Stimulated activated effector memory CD8-positive, alpha-beta T cell treated with anti-CD3 and anti-CD28 coated beads, Interleukin-12 subunit alpha, Interleukin-12 subunit beta, amount 100 ng/mL, for 72 hours (primary cell): Measurements from ENCODE around the gene MADD.
"Not testable (repeated sequence)": the region's sequence is repeated elsewhere in the genome, so short reads cannot be mapped to it uniquely, and the experiment has no call there.

Experiments
- ATAC-seq: fragments of 150-1000 bp; cut with Tn5 transposase; 2 replicates; pipeline ENCODE4 v1.10.0; 2021
- DNase-seq, 2 donors: peaks; one replicate each; pipeline ENCODE4 v3.0.0; 2021 to 2022; ENCODE audit warnings: low spot score in 2 of 2
- H3K27ac Mint-ChIP-seq: one replicate; pipeline ENCODE4 v1.8.0; 2022; ENCODE audit warnings: mild to moderate bottlenecking, mixed read lengths
- H3K36me3 Mint-ChIP-seq: one replicate; pipeline ENCODE4 v1.8.0; 2022; ENCODE audit warnings: mild to moderate bottlenecking, mixed read lengths
- H3K4me1 Mint-ChIP-seq: one replicate; pipeline ENCODE4 v1.8.0; 2022; ENCODE audit warnings: mixed read lengths
- H3K4me3 Mint-ChIP-seq: one replicate; pipeline ENCODE4 v1.8.0; 2022; ENCODE audit warnings: mild to moderate bottlenecking, mixed read lengths
- H3K9me3 Mint-ChIP-seq: one replicate; pipeline ENCODE4 v1.8.0; 2022; ENCODE audit warnings: mixed read lengths

MADD gene

DNA sequence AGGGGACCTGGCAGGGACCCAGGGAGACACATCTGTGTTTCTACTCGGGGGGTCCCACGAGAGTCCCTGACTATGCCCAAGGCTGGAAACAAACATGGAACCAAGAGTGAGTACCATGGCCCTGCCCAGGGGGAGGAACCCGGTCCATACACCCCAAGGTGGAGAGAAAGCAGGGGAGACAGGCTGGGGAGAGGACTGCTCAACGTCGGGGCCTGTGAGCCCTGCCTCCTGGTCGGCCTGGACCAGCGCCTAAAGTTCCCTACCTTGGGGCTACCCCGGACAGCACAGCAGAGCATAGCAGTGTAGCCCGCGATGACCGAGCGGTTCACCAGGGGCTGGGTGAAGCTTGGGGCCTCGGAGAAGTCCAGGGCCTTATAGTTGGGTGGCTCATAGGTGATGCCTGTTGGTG lies 62.4 kb downstream of the MADD start:
- Mint-ChIP-seq H3K27ac (peak overlapping the region; percentile 77), H3K4me3 (no peak overlapping the region)
- no peak for DNase-seq

DNA sequence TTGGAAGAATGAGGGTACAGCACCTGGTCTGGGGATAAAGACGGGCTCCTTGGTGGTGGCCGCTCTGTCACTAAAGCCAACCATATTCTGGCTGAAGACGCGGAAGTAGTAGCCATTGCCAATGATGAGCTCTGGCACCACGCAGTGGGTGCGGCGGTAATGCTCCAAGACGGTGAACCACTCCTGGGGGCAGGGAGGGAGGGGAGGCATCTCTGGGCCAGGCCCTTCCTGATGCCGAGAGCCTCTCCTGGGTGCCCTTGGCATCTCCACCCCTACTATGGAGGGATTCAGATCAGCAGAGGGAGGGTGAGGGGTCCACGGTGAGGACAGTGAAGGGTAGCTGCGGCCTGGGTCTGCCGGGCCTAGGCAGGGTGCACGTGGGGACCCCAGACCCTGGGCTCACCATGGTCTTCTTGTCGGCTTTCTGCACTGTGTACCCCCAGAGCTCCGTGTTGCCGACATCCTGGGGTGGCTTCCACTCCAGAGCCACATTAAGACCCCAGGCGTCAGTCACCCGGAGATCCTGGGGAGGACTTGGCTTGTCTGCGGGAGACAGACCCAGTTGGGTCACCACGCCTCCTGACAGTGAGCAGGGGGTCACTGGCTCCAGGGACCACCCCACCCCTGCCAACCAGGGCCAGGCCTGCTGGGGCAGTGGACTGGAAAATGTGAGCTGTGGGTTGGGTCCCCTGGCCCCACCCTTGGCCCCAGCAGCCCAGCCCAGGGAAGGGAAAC lies 63.0 kb downstream of the MADD start:
- Mint-ChIP-seq H3K4me3 (no peak overlapping the region), H3K27ac (no peak overlapping the region), H3K36me3 (no peaks in the 10 kb centered on the region), H3K9me3 (no peaks in the 10 kb centered on the region), H3K4me1 (no peaks in the 10 kb centered on the region)
- no peak for ATAC-seq
- DNase-seq = no peak

More for the DNA sequence above, 62.4 kb downstream of the MADD start:
- H3K4me1 Mint-ChIP-seq = no peaks in the 10 kb centered on the region
- H3K36me3 Mint-ChIP-seq = no peaks in the 10 kb centered on the region
- ATAC-seq = peak; percentile 6
- H3K9me3 Mint-ChIP-seq = no peaks in the 10 kb centered on the region

DNA sequence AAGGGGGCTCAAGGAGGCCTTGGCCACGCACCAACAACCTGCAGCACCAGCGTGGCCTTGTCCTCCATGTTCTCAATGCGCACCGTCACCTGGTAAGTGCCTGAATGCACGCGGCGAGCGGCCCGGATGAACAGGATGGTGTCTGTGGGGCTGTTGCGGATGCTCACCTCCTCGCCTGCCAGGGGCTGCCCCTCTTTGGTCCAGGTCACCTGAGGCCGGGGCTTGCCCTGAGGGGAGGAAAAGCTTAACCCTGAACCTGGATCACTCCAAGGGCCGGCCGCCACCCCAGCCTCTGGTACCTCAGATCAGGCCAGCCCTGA lies 63.6 kb downstream of the MADD start:
- Mint-ChIP-seq H3K27ac (no peak overlapping the region), H3K4me1 (no peaks in the 10 kb centered on the region), H3K4me3 (no peak overlapping the region), H3K9me3 (no peaks in the 10 kb centered on the region), H3K36me3 (no peaks in the 10 kb centered on the region)
- DNase-seq = no peak
- no peak for ATAC-seq

DNA sequence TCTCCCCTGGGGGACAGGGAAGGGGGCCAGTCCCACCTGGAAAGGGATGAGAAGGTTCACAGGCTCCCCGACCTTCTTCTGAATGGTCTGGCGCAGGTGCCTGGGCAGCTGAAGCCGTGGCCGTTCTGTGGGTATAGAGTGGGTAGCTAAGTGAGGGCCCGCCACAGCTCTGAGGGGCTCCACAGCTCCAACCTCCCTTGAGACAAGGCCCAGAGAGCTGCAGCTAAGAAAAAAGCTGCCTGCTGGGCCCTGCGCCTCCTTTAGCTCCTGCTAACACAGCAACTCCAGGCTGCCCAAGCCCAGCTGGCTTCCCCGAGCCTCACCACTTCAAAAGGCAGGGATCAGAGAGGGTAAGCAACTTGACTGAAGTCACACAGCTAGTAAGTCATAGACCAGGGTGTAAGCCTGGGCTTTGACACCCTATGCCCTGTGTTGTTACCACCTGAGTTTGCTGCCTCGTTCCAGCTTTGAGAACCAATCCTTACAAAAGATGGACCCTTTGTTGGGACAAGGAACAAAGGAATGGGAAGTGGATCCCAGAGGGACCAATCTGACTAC lies 64.0 kb downstream of the MADD start:
- Mint-ChIP-seq H3K9me3 (no peaks in the 10 kb centered on the region), H3K4me1 (no peaks in the 10 kb centered on the region), H3K27ac (no peak overlapping the region), H3K4me3 (no peak overlapping the region), H3K36me3 (no peaks in the 10 kb centered on the region)
- DNase-seq (no peak), ATAC-seq (no peak)

DNA sequence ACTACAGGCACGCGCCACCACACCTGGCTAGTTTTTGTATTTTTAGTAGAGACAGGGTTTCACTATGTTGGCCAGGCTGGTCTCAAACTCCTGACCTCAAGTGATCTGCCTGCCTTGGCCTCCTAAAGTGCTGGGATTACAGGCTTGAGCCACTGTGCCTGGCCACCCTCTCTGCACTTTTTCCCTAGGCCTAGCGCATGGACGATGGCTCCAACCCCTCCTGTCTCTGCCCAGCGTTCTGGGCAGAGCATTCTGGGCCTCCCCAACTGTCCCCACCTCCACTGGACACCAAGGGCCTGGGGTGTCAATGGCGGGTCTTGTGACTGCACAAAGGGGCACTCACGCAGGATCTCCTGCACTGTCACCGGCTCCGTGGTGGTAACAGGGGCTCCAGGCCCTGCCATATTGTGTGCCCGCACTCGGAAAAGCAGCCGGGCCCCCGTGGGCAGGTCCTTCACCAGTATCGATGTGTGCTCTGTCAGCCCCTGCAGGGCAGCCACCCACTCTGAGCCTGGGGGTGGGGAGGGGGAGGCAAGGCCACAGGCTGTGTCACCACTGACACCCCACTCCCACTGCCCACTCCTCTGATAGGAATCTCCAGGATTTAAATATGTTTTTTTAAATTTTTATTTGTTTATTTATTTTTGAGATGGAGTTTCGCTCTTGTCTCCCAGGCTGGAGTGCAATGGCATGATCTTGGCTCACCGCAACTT lies 64.9 kb downstream of the MADD start:
- not testable (repeated sequence) for DNase-seq, H3K27ac Mint-ChIP-seq, H3K4me1 Mint-ChIP-seq, H3K4me3 Mint-ChIP-seq, H3K9me3 Mint-ChIP-seq, ATAC-seq, H3K36me3 Mint-ChIP-seq

DNA sequence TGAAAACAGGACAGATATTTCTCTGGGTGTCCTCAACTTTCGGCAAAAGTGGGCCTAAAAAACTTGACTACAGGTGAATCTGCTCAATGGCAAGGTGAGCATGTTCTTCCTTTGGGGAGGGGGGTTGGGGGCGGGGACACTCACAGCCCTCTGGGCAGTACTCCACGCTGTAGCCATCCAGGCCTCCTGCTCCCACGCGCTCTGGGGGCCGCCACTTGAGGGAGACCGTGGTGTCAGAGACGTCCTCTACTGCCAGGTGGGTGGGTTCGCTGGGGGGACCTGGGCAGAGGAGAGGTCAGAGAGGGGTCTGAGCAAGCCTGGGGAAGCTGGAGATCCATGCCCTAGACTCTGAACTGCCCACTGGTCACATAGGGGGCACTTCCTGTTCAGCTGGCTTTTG lies 65.8 kb downstream of the MADD start:
- Mint-ChIP-seq H3K9me3 (no peaks in the 10 kb centered on the region), H3K4me3 (no peak overlapping the region), H3K4me1 (no peaks in the 10 kb centered on the region), H3K27ac (no peak overlapping the region), H3K36me3 (no peaks in the 10 kb centered on the region)
- ATAC-seq (no peak), DNase-seq (no peak)

DNA sequence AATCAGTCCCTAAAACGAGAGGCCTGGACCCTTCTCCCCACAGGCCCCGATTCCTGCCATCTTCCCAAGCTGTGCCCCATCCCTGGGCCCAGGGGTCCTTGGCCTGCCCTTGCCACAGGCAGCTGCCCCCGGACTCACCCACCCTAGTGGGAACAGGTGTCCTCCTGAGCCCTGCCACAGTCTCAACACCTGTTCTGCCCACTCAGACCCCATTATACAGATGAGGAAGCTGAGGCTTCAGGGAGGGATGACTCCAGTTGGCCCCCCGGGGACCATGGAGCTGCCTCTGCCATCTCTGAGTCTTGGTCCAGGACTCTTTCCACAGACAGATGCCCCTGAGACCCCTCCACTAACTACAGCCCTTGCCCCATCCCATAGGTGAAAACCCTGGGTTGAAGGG lies 66.7 kb downstream of the MADD start:
- no peak overlapping the region for H3K27ac Mint-ChIP-seq

DNA sequence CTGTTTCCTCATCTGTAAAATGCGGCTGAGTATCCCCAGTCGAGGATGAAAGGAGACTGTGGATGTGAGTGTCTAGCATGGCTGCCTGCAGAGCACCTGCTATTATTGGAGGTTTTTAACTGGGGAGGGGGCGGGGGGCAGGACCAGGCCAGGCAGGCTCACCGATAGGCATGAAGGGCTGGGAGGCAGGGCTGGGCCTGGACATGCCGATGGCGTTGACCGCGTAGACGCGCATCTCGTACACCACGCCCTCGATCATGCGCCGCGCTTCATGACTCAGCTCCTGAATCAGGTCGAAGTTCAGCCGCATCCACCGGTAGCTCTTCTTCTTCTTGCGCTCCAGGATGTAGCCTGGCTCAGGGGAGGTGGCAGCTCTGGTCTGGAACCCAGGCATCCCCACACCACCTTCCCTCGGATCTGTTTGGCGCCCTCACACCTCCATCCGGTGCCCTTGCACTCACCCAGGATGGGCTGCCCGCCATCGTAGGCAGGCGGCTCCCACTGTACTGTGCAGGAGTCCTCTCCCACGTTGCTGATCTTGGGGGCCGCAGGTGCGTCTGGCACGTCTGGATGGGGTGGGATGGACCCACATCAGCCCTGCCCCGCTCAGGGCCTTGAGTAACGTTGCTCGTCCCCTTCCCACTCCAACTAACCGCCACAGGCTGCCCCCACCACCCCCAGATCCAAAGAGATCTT lies 67.4 kb downstream of the MADD start:
- no peak overlapping the region for H3K4me3 Mint-ChIP-seq
- H3K4me1 Mint-ChIP-seq = no peaks in the 10 kb centered on the region
- ATAC-seq (no peak), DNase-seq (no peak)
- H3K27ac Mint-ChIP-seq = no peak overlapping the region
- no peaks in the 10 kb centered on the region for H3K36me3 Mint-ChIP-seq
- H3K9me3 Mint-ChIP-seq = no peaks in the 10 kb centered on the region

More for the DNA sequence above, 66.7 kb downstream of the MADD start:
- no peak for DNase-seq
- H3K36me3 Mint-ChIP-seq = no peaks in the 10 kb centered on the region
- H3K4me1 Mint-ChIP-seq = no peaks in the 10 kb centered on the region
- ATAC-seq = no peak
- H3K9me3 Mint-ChIP-seq = no peaks in the 10 kb centered on the region
- H3K4me3 Mint-ChIP-seq = no peak overlapping the region

DNA sequence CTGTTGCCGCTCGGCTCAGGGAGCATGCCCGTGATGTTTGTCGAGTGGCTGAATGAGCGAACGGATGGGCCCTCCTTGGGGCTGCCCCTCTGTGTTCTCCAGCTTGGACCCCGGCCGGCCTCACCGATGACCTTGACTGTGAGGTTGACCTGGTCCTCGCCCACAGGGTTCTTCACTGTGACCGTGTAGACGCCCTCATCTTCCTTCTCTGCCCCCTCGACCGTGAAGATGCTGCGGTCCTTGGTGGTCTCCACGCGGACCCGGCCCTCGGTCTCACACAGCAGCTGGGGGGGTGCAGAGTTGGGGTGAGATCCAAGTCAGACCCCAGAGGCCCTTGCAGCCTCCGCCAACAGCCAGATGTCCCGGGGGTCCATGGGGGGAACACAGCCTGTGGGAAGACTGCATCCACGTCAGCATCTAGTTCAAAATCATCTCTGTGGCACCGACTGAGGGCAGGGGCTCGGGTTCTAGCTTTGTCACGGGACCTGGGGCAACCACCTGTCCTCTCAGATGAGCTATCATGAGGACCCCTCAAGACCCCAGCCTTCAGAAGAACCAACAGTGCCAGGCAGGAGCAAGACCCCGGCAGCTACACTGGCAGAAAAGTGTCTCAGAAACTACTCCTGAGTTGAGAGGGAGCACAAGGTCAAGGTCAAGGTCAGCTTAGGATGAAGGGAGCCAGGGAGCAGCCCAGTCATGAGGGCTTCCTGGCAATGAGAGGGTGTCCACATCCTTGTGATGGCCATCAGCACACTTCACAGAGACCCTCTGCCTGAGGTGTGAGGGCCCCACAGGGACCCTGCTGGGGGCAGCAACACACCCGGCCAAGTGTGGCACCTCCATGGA lies 68.7 kb downstream of the MADD start:
- DNase-seq (no peak), ATAC-seq (no peak)
- no peaks in the 10 kb centered on the region for H3K36me3 Mint-ChIP-seq

DNA sequence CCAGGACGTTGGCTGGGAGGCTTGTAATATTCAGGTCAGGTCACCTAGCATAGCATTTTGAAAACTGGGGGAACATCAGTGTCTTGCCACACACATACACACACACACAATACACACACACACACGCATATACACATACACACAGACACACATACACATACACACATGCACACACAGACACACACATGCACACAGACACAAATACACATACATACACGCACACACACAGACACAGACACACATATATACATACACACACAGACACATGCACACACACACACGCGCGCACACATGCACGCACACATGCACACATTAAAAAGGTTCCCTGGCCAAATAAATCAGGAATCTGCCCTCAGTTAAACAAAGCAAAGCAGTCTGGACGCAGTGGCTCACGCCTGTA lies 70.1 kb downstream of the MADD start:
- no peak overlapping the region for H3K4me3 Mint-ChIP-seq
- peak overlapping the region; percentile 41 for H3K27ac Mint-ChIP-seq
- no peaks in the 10 kb centered on the region for H3K9me3 Mint-ChIP-seq
- no peaks in the 10 kb centered on the region for H3K4me1 Mint-ChIP-seq
- ATAC-seq (no peak), DNase-seq (no peak)
- H3K36me3 Mint-ChIP-seq = no peaks in the 10 kb centered on the region

More for the DNA sequence above, 68.7 kb downstream of the MADD start:
- no peak overlapping the region for H3K27ac Mint-ChIP-seq
- no peaks in the 10 kb centered on the region for H3K4me1 Mint-ChIP-seq
- H3K4me3 Mint-ChIP-seq = no peak overlapping the region
- H3K9me3 Mint-ChIP-seq = no peaks in the 10 kb centered on the region

DNA sequence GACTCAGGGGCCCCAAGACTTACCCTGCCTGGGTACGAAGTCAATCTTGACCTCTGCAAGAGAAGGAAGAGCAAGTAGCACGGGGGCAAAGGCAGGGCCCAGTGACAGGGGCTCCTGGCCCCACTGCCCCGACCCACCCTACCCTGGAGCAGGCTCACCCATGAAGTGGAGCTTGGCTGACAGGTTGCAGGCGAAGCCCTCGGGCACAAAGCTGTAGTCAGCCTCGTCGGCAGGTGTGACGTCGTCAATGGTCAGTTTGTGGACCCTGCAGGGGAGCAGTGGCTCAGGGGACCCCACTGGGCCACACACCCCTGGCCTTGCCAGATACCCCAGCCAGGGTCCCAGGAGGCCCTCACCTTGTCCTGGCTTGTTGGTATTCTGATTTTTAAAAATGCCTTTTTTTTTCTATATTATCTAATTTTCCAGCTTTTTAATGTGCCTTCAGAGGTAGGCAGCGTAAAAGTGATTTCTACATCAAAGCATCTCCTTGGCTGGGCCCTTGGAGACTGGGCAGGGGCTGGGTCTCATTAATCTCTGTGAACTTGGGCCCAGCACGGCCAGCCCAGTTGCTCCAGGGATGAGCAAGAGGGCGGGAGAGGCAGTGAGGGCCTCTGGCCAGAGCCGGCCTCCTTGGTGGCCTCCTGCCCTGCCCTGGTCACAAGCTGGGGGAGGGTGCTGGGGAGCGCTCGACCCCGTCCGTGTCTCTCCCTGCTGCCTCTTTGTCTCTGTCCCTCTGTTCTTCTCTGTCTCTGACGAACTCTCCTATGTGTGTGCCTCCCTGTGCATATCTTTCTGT lies 71.2 kb downstream of the MADD start:
- no peak for ATAC-seq
- Mint-ChIP-seq H3K9me3 (no peaks in the 10 kb centered on the region), H3K4me1 (no peaks in the 10 kb centered on the region), H3K27ac (no peak overlapping the region), H3K36me3 (no peaks in the 10 kb centered on the region), H3K4me3 (no peak overlapping the region)
- no peak for DNase-seq

DNA sequence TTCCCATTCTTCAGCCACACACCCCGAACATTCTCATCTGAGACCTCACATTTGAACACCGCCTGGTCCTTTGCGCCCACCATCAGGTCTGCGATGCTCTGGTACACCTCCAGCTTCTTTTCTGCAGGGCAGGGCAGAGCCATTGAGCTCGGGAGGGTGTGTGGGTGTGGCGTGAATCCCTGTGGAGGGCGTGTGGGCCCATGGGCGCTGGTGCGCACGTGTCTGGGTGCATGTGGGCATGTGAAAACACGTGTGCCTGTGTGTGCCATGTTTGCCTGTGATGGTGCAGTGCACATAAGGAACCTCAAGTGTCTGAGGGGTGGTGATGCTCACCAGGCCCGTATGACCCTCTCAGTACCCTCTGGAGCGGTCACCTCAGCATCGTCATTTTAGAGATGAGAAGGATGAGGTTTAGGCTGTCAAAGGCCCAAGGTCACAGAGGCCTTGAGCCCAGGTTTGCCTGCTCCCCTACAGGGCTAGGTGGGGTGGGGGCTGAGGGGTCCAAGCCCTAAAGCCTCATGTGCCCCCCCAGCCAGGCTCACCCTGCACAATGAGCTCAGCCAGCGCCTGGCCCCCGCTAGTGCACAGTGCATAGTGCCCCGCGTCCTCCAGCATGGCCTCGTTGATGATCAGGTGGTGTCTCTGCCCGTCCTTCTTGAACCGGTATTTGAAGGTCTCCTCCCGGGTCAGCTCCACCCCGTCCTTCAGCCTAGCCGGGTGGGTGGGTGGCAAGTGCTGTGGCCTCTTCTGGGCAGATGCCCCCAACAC lies 72.3 kb downstream of the MADD start:
- no peak overlapping the region for H3K27ac Mint-ChIP-seq
- H3K36me3 Mint-ChIP-seq = no peaks in the 10 kb centered on the region
- no peak overlapping the region for H3K4me3 Mint-ChIP-seq
- H3K4me1 Mint-ChIP-seq = no peaks in the 10 kb centered on the region
- no peak for DNase-seq
- H3K9me3 Mint-ChIP-seq = no peaks in the 10 kb centered on the region
- ATAC-seq = no peak

DNA sequence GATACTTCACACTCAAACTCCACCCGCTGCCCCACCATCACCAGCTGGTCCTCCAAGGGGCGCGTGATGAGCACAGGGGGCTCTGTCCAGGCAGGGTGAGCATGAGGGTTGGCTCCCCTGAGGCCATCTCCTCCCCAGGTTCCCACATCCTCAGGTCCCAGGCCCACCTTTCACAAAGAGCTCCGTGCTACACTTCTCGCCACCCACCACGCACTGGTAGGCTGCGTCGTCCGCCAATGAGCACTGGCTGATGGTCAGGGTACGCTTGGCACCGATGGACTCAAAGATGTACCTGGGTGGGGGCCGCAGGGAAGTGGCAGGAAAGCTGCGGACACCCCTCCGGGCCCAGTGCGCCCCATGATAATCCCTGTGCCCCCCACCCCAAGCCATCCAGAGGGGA lies 72.9 kb downstream of the MADD start:
- Mint-ChIP-seq H3K9me3 (no peaks in the 10 kb centered on the region), H3K36me3 (no peaks in the 10 kb centered on the region), H3K4me1 (no peaks in the 10 kb centered on the region), H3K4me3 (no peak overlapping the region), H3K27ac (no peak overlapping the region)
- DNase-seq (no peak), ATAC-seq (no peak)
